ENCODE measurements around the gene PARD3. TPM values are rescaled to one million over a fixed set of nuclear protein-coding genes. Genes with fewer than 3 reads are reported as not detected.
"Not testable (repeated sequence)": the region's sequence is repeated elsewhere in the genome, so short reads cannot be mapped to it uniquely, and the experiment has no call there.

PARD3 gene
- total and polyA plus RNA-seq, 8 donors: 25.6 to 54.5 (median 47.8) TPM

- no peak for ATAC-seq
- no peak overlapping the region for H3K4me3 ChIP-seq
- intact Hi-C loops (cut with DNase I): no loop called here
Measured at GRCh38 chr10:34649385-34649784, 165.7 kb downstream of the PARD3 start.

GRCh38 chr10:34648919-34649318 lies 166.2 kb downstream of the PARD3 start:
- no peak for DNase-seq
- no peak overlapping the region for H3K27ac ChIP-seq
- intact Hi-C loops (cut with DNase I): no loop called here

More at GRCh38 chr10:34649385-34649784, 165.7 kb downstream of the PARD3 start:
- H3K27me3 ChIP-seq: no peaks in the 10 kb centered on the region
- H3K27ac ChIP-seq: no peak overlapping the region
- no peak for DNase-seq
- H3K36me3 ChIP-seq: no peaks in the 10 kb centered on the region
- no peak for TF ChIP-seq CTCF (IDR thresholded peaks at IDR 0.05)
- H3K4me1 ChIP-seq: no peaks in the 10 kb centered on the region
- H3K9me3 ChIP-seq: no peaks in the 10 kb centered on the region

GRCh38 chr10:34647875-34648865 lies 166.9 kb downstream of the PARD3 start:
- Histone ChIP-seq H3K4me3 (no peak overlapping the region), H3K36me3 (no peaks in the 10 kb centered on the region), H3K27ac (no peak overlapping the region), H3K4me1 (no peaks in the 10 kb centered on the region), H3K9me3 (no peaks in the 10 kb centered on the region), H3K27me3 (no peaks in the 10 kb centered on the region)
- intact Hi-C loops (cut with DNase I): no loop called here
- DNase-seq (no peak), ATAC-seq (no peak)
- TF ChIP-seq CTCF (IDR thresholded peaks at IDR 0.05): no peak

More at GRCh38 chr10:34648919-34649318, 166.2 kb downstream of the PARD3 start:
- no peaks in the 10 kb centered on the region for H3K9me3 ChIP-seq
- no peaks in the 10 kb centered on the region for H3K36me3 ChIP-seq
- no peak for TF ChIP-seq CTCF (IDR thresholded peaks at IDR 0.05)
- no peaks in the 10 kb centered on the region for H3K4me1 ChIP-seq
- no peak for ATAC-seq
- H3K4me3 ChIP-seq: no peak overlapping the region
- H3K27me3 ChIP-seq: no peaks in the 10 kb centered on the region

- Histone ChIP-seq H3K4me1 (no peaks in the 10 kb centered on the region), H3K9me3 (no peaks in the 10 kb centered on the region), H3K4me3 (no peak overlapping the region), H3K27me3 (no peaks in the 10 kb centered on the region), H3K36me3 (no peaks in the 10 kb centered on the region), H3K27ac (no peak overlapping the region)
- ATAC-seq (no peak), DNase-seq (no peak)
- intact Hi-C loops (cut with DNase I): no loop called here
- no peak for TF ChIP-seq CTCF (IDR thresholded peaks at IDR 0.05)
Measured at GRCh38 chr10:34647160-34647559, 167.9 kb downstream of the PARD3 start.

GRCh38 chr10:34646331-34646730 lies 168.8 kb downstream of the PARD3 start:
- no peak overlapping the region for H3K4me3 ChIP-seq
- no peak for ATAC-seq
- no peak for TF ChIP-seq CTCF (IDR thresholded peaks at IDR 0.05)

GRCh38 chr10:34644815-34645214 lies 170.3 kb downstream of the PARD3 start:
- H3K4me3 ChIP-seq; DNase-seq; H3K36me3 ChIP-seq; H3K4me1 ChIP-seq; H3K27me3 ChIP-seq; intact Hi-C loops (cut with DNase I); H3K27ac ChIP-seq; H3K9me3 ChIP-seq; ATAC-seq: not testable (repeated sequence)

More at GRCh38 chr10:34646331-34646730, 168.8 kb downstream of the PARD3 start:
- Histone ChIP-seq H3K36me3 (no peaks in the 10 kb centered on the region), H3K9me3 (no peaks in the 10 kb centered on the region), H3K27ac (no peak overlapping the region), H3K4me1 (no peaks in the 10 kb centered on the region), H3K27me3 (no peaks in the 10 kb centered on the region)
- intact Hi-C loops (cut with DNase I): no loop called here
- no peak for DNase-seq
